IMR-90 (cell line): ENCODE results near the gene TCF4. TPM values are rescaled to one million over a fixed set of nuclear protein-coding genes. Genes with fewer than 3 reads are reported as not detected.

Experiments
- ATAC-seq: fragments of 200-7000 bp; cut with Tn5 transposase; 2 replicates; pipeline ENCODE4 v1.9.1; 2020; ENCODE audit warnings: low read depth, mild to moderate bottlenecking, moderate library complexity
- BruUV-seq: library from RNA; stranded (reverse); fragments of 400-500 nt; replicated peaks from 2 replicates; lab custom pipeline; 2021; lab: Mats Ljungman, UMichigan
- CTCF ChIA-PET: fragments of 300-600 bp; formaldehyde crosslinking; extraction: SDS; loops from one replicate; lab custom pipeline; 2021; ENCODE audit warnings: antibody characterized with exemption; lab: Yijun Ruan, JAX
- POLR2A ChIA-PET: fragments of 300-600 bp; sonication (Branson Sonifier 250); formaldehyde crosslinking; loops from one replicate; lab custom pipeline; 2022; ENCODE audit warnings: antibody characterized with exemption; ENCODE audit not compliant: unreplicated experiment; lab: Charles Lee
- DNase-seq: peaks from one replicate; pipeline ENCODE4 v3.0.0; 2013
- H2AFZ ChIP-seq: replicated peaks from 2 replicates; pipeline ENCODE3; 2013; ENCODE audit warnings: low read length, mild to moderate bottlenecking; ENCODE audit not compliant: poor library complexity
- H2AK5ac ChIP-seq: 2 replicates; pipeline ENCODE4 v1.6.1; 2013; ENCODE audit warnings: low read depth, low read length, inconsistent platforms
- H2AK9ac ChIP-seq: replicated peaks from 2 replicates; pipeline ENCODE3; 2013; ENCODE audit warnings: mild to moderate bottlenecking, low read depth, low read length, moderate library complexity; ENCODE audit not compliant: poor library complexity
- H2BK120ac ChIP-seq: 2 replicates; pipeline ENCODE4 v1.6.1; 2013; ENCODE audit warnings: low read depth, low read length, inconsistent platforms
- H2BK15ac ChIP-seq: 3 replicates; pipeline ENCODE4 v1.6.1; 2013; ENCODE audit warnings: low read depth, low read length, inconsistent platforms
- H2BK20ac ChIP-seq: 2 replicates; pipeline ENCODE4 v1.6.1; 2013; ENCODE audit warnings: low read depth, mild to moderate bottlenecking, inconsistent platforms, low read length, moderate library complexity
- H2BK5ac ChIP-seq: 2 replicates; pipeline ENCODE4 v1.6.1; 2013; ENCODE audit warnings: mild to moderate bottlenecking, low read depth, low read length, inconsistent platforms; ENCODE audit not compliant: poor library complexity, severe bottlenecking
- H3K14ac ChIP-seq: replicated peaks from 2 replicates; pipeline ENCODE4 v1.6.1; 2013; ENCODE audit warnings: low read depth, low read length, inconsistent platforms
- H3K18ac ChIP-seq: 2 replicates; pipeline ENCODE4 v1.6.1; 2013; ENCODE audit warnings: low read depth, low read length, control low read depth
- H3K23ac ChIP-seq: 2 replicates; pipeline ENCODE4 v1.6.1; 2013; ENCODE audit warnings: low read depth, low read length, inconsistent platforms
- H3K27ac ChIP-seq: 2 replicates; pipeline ENCODE4 v1.5.1; 2013; ENCODE audit warnings: mild to moderate bottlenecking, control low read depth, low read length; ENCODE audit not compliant: insufficient read depth
- H3K27me3 ChIP-seq: 2 replicates; pipeline ENCODE4 v1.6.1; 2013; ENCODE audit warnings: low read length; ENCODE audit not compliant: control insufficient read depth, insufficient read depth
- H3K36me3 ChIP-seq: 2 replicates; pipeline ENCODE4 v1.6.1; 2013; ENCODE audit warnings: low read length, mixed read lengths; ENCODE audit not compliant: control insufficient read depth, insufficient read depth
- H3K4ac ChIP-seq: 2 replicates; pipeline ENCODE4 v1.6.1; 2013; ENCODE audit warnings: low read depth, low read length, inconsistent platforms
- H3K4me1 ChIP-seq: 2 replicates; pipeline ENCODE4 v1.6.1; 2013; ENCODE audit warnings: low read length, mixed read lengths; ENCODE audit not compliant: control insufficient read depth, insufficient read depth
- H3K4me2 ChIP-seq: 2 replicates; pipeline ENCODE4 v1.6.1; 2013; ENCODE audit warnings: low read depth, mild to moderate bottlenecking, control low read depth, low read length, moderate library complexity
- H3K4me3 ChIP-seq: 2 replicates; pipeline ENCODE4 v1.5.1; 2013; ENCODE audit warnings: low read depth, mild to moderate bottlenecking, control low read depth, low read length, moderate library complexity; ENCODE audit not compliant: insufficient read depth
- H3K56ac ChIP-seq: 2 replicates; pipeline ENCODE4 v1.6.1; 2013; ENCODE audit warnings: low read length, inconsistent platforms; ENCODE audit not compliant: insufficient read depth; ENCODE audit errors: extremely low read depth
- H3K79me1 ChIP-seq, 2 experiments: 2 replicates each; pipeline ENCODE4 v1.6.1; 2013; ENCODE audit warnings: low read length in 2 of 2, inconsistent platforms in 1 of 2, low read depth in 1 of 2
- H3K9ac ChIP-seq: 2 replicates; pipeline ENCODE4 v1.6.1; 2013; ENCODE audit warnings: low read depth, low read length, control low read depth
- H3K9me1 ChIP-seq: 2 replicates; pipeline ENCODE4 v1.6.1; 2013; ENCODE audit warnings: low read length, inconsistent platforms; ENCODE audit not compliant: insufficient read depth
- H3K9me3 ChIP-seq: 2 replicates; pipeline ENCODE4 v1.6.1; 2013; ENCODE audit warnings: low read length; ENCODE audit not compliant: control insufficient read depth, insufficient read depth
- H4K20me1 ChIP-seq: 2 replicates; pipeline ENCODE4 v1.6.1; 2013; ENCODE audit warnings: low read length, inconsistent platforms; ENCODE audit not compliant: insufficient read depth
- H4K5ac ChIP-seq: 2 replicates; pipeline ENCODE4 v1.6.1; 2013; ENCODE audit warnings: mild to moderate bottlenecking, low read depth, low read length, control low read depth
- H4K8ac ChIP-seq, 2 experiments: 2 replicates each; pipeline ENCODE4 v1.6.1; 2013; ENCODE audit warnings: low read depth in 2 of 2, low read length in 2 of 2, control low read depth in 1 of 2, inconsistent platforms in 1 of 2
- H4K91ac ChIP-seq: 2 replicates; pipeline ENCODE4 v1.6.1; 2013; ENCODE audit warnings: low read depth, low read length, inconsistent platforms; ENCODE audit not compliant: insufficient read depth
- BHLHE40 ChIP-seq: fragments of 150-350 bp; IDR thresholded peaks from 2 replicates; pipeline ENCODE4 v1.6.1; 2016; ENCODE audit warnings: mild to moderate bottlenecking, low read depth, low read length
- CEBPB ChIP-seq: IDR thresholded peaks from 2 replicates; pipeline ENCODE4 v1.6.1; 2012; ENCODE audit warnings: low read depth, low read length, improper control_type of control experiment
- CHD1 ChIP-seq: IDR thresholded peaks from 2 replicates; pipeline ENCODE4 v1.6.1; 2012; ENCODE audit warnings: low read depth, low read length, improper control_type of control experiment
- CTCF ChIP-seq: conservative IDR thresholded peaks from 2 replicates; pipeline ENCODE4 v1.5.1; 2012; ENCODE audit warnings: mild to moderate bottlenecking, low read depth, low read length, improper control_type of control experiment
- ELK1 ChIP-seq: fragments of 150-350 bp; IDR thresholded peaks from 2 replicates; pipeline ENCODE4 v1.6.1; 2016; ENCODE audit warnings: low read depth, mild to moderate bottlenecking, low read length, moderate library complexity, borderline replicate concordance
- MAFK ChIP-seq: IDR thresholded peaks from 2 replicates; pipeline ENCODE4 v1.6.1; 2012; ENCODE audit warnings: low read depth, low read length, improper control_type of control experiment
- MAZ ChIP-seq: IDR thresholded peaks from 2 replicates; pipeline ENCODE4 v1.6.1; 2012; ENCODE audit warnings: low read depth, mild to moderate bottlenecking, low read length, improper control_type of control experiment, moderate library complexity, borderline replicate concordance
- MXI1 ChIP-seq: IDR thresholded peaks from 2 replicates; pipeline ENCODE4 v1.6.1; 2012; ENCODE audit warnings: low read depth, mild to moderate bottlenecking, low read length, moderate library complexity, borderline replicate concordance
- NFE2L2 ChIP-seq: fragments of 150-350 bp; IDR thresholded peaks from 2 replicates; pipeline ENCODE4 v1.6.1; 2016; ENCODE audit warnings: low read depth, mild to moderate bottlenecking, low read length
- POLR2A ChIP-seq: IDR thresholded peaks from 2 replicates; pipeline ENCODE4 v1.6.1; 2012; ENCODE audit warnings: mild to moderate bottlenecking, low read depth, low read length
- RAD21 ChIP-seq: IDR thresholded peaks from 2 replicates; pipeline ENCODE4 v1.6.1; 2012; ENCODE audit warnings: low read length, improper control_type of control experiment
- RCOR1 ChIP-seq: IDR thresholded peaks from 2 replicates; pipeline ENCODE4 v1.6.1; 2012; ENCODE audit warnings: mild to moderate bottlenecking, low read length, improper control_type of control experiment; ENCODE audit not compliant: insufficient replicate concordance
- SMC3 ChIP-seq: fragments of 150-350 bp; IDR thresholded peaks from 2 replicates; pipeline ENCODE4 v1.6.1; 2016; ENCODE audit warnings: low read depth, mild to moderate bottlenecking, antibody characterized with exemption, low read length, moderate library complexity
- USF2 ChIP-seq: fragments of 150-350 bp; IDR thresholded peaks from 2 replicates; pipeline ENCODE4 v1.6.1; 2017; ENCODE audit warnings: mild to moderate bottlenecking, antibody characterized with exemption, low read length, low read depth
- WGBS, 2 experiments: methylation state at CpG; one replicate each; pipeline versions ENCODE4 v1.1.5 to v1.1.7; 2013; ENCODE audit warnings: missing lambda C conversion rate in 2 of 2; ENCODE audit not compliant: insufficient read length in 1 of 2; ENCODE audit errors: extremely low coverage in 2 of 2; 5-methylcytosine and 5-hydroxymethylcytosine counted together
- dilution Hi-C: fragments of 300-500 bp; cut with HindIII; formaldehyde crosslinking; loops from one replicate; pipeline ENCODE4 v1.14.3; 2018; ENCODE audit warnings: low sequenced_read_pairs; ENCODE audit not compliant: unreplicated experiment
- in situ Hi-C: fragments of 300-500 bp; cut with MboI; formaldehyde crosslinking; loops from 3 replicates; pipeline ENCODE4 v1.14.3; 2019; ENCODE audit warnings: low sequenced_read_pairs, inconsistent platforms, mixed read lengths
- intact Hi-C: fragments of 100-400 bp; cut with micrococcal nuclease; formaldehyde crosslinking; loops from 2 replicates; pipeline ENCODE4 v1.10.0; 2022
- polyA plus RNA-seq, 3 experiments: library from polyadenylated mRNA; depleted of rRNA; stranded (reverse); fragments of >200 nt; gene quantifications; 2 replicates each; pipeline ENCODE4 v1.2.3, GENCODE V29; 2012; ENCODE audit warnings: low replicate concordance in 1 of 3
- total RNA-seq: library from RNA; depleted of rRNA; stranded (reverse); fragments of >200 nt; gene quantifications from 2 replicates; pipeline ENCODE4 v1.2.3, GENCODE V29; 2012

TCF4 gene
- total and polyA plus RNA-seq, 2 of the 4 experiments (the other 2 are of a cell fraction): 30.0 to 87.1 TPM

- in situ Hi-C loops: loop anchor here (25.0 kb wide), 1 partner anchor 164 kb away; no protein-coding TSS in a partner anchor
- Histone ChIP-seq H2AK5ac (peak overlapping the region; percentile 69; the same call in 1 of the 2 replicates), H3K9me3 (no peaks in the 10 kb centered on the region), H3K9ac (peak overlapping the region; percentile 64), H4K8ac (peak overlapping the region; percentile 2 to 59; a peak in 3 of 4 replicates), H2BK15ac (peak overlapping the region; percentile 31; the same call in 1 of the 3 replicates), H2BK120ac (peak overlapping the region; percentile 96), H3K23ac (peak overlapping the region; percentile 90), H3K9me1 (peaks cover 3% of the 10 kb centered on the region; the same call in 1 of the 2 replicates), H2AK9ac (peak overlapping the region; percentile 81), H2BK20ac (peak overlapping the region; percentile 92), H4K91ac (peak overlapping the region; percentile 86), H4K20me1 (no peaks in the 10 kb centered on the region), H3K4ac (peak overlapping the region; percentile 94), H3K18ac (peak overlapping the region; percentile 77), H3K4me3 (peak overlapping the region; percentile 28; the same call in 1 of the 2 replicates), H3K4me1 (peaks cover 9% of the 10 kb centered on the region), H3K27me3 (no peaks in the 10 kb centered on the region), H3K56ac (peak overlapping the region; percentile 91), H2AFZ (peak overlapping the region; percentile 78), H3K79me1 (peaks cover 30 to 71% of the 10 kb centered on the region in 2 experiments), H3K4me2 (peak overlapping the region; percentile 89), H2BK5ac (peak overlapping the region; percentile 92), H4K5ac (peak overlapping the region; percentile 11), H3K27ac (peak overlapping the region; percentile 86), H3K36me3 (no peaks in the 10 kb centered on the region), H3K14ac (peak overlapping the region; percentile 84)
- dilution Hi-C loops: no loop called here
- WGBS, 2 experiments: 0% methylated on average over 6 of the region's 12 CpGs; no CpG with 5 or more reads in 1 of the 2 experiments
- ChIA-PET CTCF (interaction anchor here (0.6 to 0.8 kb wide), 2 partner anchors 17 to 381 kb away, joined by 3 to 5 read pairs; no protein-coding TSS in a partner anchor), POLR2A (no interaction called here)
- DNase-seq: peak; percentile 87
- no TSS peak for BruUV-seq
- intact Hi-C loops: loop anchor here (2.0 to 5.0 kb wide), 3 partner anchors 81 to 186 kb away; partner anchors contain the start of gene TCF4
- ATAC-seq: peak; percentile 82
- no peak for TF ChIP-seq MXI1
- TF ChIP-seq MAFK: peak; percentile 62; the same call in 1 of the 2 replicates
- no peak for TF ChIP-seq SMC3
- TF ChIP-seq MAZ: no peak
- no peak for TF ChIP-seq CTCF
- no peak for TF ChIP-seq BHLHE40
- TF ChIP-seq USF2: no peak
- TF ChIP-seq NFE2L2: peak; percentile 52; the same call in 1 of the 2 replicates
- peak; percentile 33; the same call in 1 of the 2 replicates for TF ChIP-seq CEBPB
- no peak for TF ChIP-seq RAD21
- no peak for TF ChIP-seq RCOR1
- peak; percentile 45; the same call in 1 of the 2 replicates for TF ChIP-seq POLR2A
- TF ChIP-seq ELK1: no peak
- TF ChIP-seq CHD1: 0 out of 2 replicates have a peak, but pooled peaks have one; percentile 39
Observed at GRCh38 chr18:55401638-55402191, 186.3 kb downstream of the TCF4 start.
